OCI-LY3 (cell line): ENCODE measurements around the gene NBL1.

Experiments
- H2AFZ ChIP-seq: fragments of 200-600, 300-600 bp; shearing (Covaris generic); 2 replicates; pipeline ENCODE4 v1.6.0; 2014; ENCODE audit warnings: antibody characterized with exemption, low read depth, low read length
- H3K27ac ChIP-seq: fragments of 200-600, 300-600 bp; sonication (generic); 2 replicates; pipeline ENCODE4 v1.5.1; 2014; ENCODE audit warnings: mild to moderate bottlenecking, low read length, moderate library complexity, mixed read lengths
- H3K27me3 ChIP-seq: fragments of 200-600, 300-600 bp; sonication (generic); 2 replicates; pipeline ENCODE4 v1.6.1; 2014; ENCODE audit warnings: low read depth, low read length, mixed read lengths
- H3K36me3 ChIP-seq: fragments of 200-600, 300-600 bp; sonication (generic); replicated peaks from 2 replicates; pipeline ENCODE3; 2014; ENCODE audit warnings: low read depth, low read length, mixed read lengths
- H3K4me1 ChIP-seq: fragments of 300-600, 200-600 bp; sonication (generic); 2 replicates; pipeline ENCODE4 v1.6.1; 2014; ENCODE audit warnings: low read length, mixed read lengths
- H3K4me2 ChIP-seq: fragments of 200-600, 300-600 bp; sonication (generic); 2 replicates; pipeline ENCODE4 v1.6.1; 2014; ENCODE audit warnings: low read length, mixed read lengths
- H3K4me3 ChIP-seq: fragments of 300-600, 200-600 bp; sonication (generic); 2 replicates; pipeline ENCODE4 v1.5.1; 2014; ENCODE audit warnings: antibody characterized with exemption, mild to moderate bottlenecking, low read length, moderate library complexity
- H3K79me2 ChIP-seq: fragments of 300-600, 200-600 bp; shearing (Covaris generic); 2 replicates; pipeline ENCODE4 v1.6.1; 2014; ENCODE audit warnings: mild to moderate bottlenecking, low read length, mixed read lengths
- H3K9ac ChIP-seq: fragments of 300-600, 200-600 bp; shearing (Covaris generic); 2 replicates; pipeline ENCODE4 v1.6.0; 2014; ENCODE audit warnings: mild to moderate bottlenecking, low read length, moderate library complexity
- H3K9me3 ChIP-seq: fragments of 200-600, 300-600 bp; shearing (Covaris generic); 2 replicates; pipeline ENCODE4 v1.6.1; 2014; ENCODE audit warnings: low read length, mixed read lengths; ENCODE audit not compliant: insufficient read depth
- H4K20me1 ChIP-seq: fragments of 200-600, 300-600 bp; sonication (generic); 2 replicates; pipeline ENCODE4 v1.6.1; 2016; ENCODE audit warnings: low read length, mixed read lengths; ENCODE audit not compliant: insufficient read depth
- EZH2phosphoT487 ChIP-seq: fragments of 200-600 bp; shearing (Covaris generic); IDR thresholded peaks from 2 replicates; pipeline ENCODE4 v1.6.1; 2018; ENCODE audit warnings: antibody characterized with exemption, mixed run types, low read depth
- TF ChIP-seq, protein P1 (sequence below): fragments of 200-600, 300-600 bp; sonication (generic); IDR thresholded peaks from 2 replicates; pipeline ENCODE4 v1.5.1; 2014; ENCODE audit warnings: antibody characterized with exemption, low read length, low read depth

Gene NBL1

DNA sequence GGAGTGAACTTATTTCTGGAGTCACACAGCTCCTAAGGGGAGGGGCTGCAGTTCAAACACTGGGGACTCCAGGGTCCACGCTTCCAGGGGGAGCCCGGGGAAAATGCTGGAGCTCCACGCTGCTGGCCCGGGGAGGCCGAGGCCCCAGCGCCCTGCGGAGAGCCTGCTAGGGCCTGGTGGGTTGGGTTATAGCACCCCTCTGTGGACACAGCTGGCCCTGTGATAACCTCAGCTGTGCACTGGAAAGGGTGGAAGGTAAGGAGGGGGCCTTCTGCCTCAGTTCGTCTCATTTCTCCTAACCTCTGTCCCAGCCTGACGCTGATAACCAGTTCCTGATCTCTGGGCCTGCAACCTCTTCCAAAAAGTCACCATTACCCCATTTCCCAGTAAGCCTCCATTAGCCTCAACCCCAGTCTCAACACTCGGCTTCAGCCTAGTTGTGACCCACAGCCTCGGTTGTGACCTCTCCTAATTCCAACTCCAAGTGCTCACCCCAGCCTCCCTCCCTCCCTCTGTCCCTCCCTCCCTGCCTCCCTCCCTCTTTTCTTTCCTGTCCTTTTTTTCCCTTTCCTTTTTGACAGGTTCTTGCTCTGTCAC lies 7.1 kb downstream of the NBL1 start:
- Histone ChIP-seq H3K9me3 (no peaks in the 10 kb centered on the region), H3K4me1 (peaks cover 6% of the 10 kb centered on the region; the same call in 1 of the 2 replicates), H3K36me3 (no peaks in the 10 kb centered on the region), H3K79me2 (no peaks in the 10 kb centered on the region), H3K4me3 (peak overlapping the region; percentile 54), H4K20me1 (no peaks in the 10 kb centered on the region), H3K9ac (no peak overlapping the region), H3K27ac (no peak overlapping the region), H3K27me3 (no peaks in the 10 kb centered on the region), H2AFZ (peak overlapping the region; percentile 66; the same call in 1 of the 2 replicates), H3K4me2 (peak overlapping the region; percentile 61)
- TF ChIP-seq, protein P1, sequence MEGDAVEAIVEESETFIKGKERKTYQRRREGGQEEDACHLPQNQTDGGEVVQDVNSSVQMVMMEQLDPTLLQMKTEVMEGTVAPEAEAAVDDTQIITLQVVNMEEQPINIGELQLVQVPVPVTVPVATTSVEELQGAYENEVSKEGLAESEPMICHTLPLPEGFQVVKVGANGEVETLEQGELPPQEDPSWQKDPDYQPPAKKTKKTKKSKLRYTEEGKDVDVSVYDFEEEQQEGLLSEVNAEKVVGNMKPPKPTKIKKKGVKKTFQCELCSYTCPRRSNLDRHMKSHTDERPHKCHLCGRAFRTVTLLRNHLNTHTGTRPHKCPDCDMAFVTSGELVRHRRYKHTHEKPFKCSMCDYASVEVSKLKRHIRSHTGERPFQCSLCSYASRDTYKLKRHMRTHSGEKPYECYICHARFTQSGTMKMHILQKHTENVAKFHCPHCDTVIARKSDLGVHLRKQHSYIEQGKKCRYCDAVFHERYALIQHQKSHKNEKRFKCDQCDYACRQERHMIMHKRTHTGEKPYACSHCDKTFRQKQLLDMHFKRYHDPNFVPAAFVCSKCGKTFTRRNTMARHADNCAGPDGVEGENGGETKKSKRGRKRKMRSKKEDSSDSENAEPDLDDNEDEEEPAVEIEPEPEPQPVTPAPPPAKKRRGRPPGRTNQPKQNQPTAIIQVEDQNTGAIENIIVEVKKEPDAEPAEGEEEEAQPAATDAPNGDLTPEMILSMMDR = peak; percentile 62
- TF ChIP-seq EZH2phosphoT487 = no peak

- Histone ChIP-seq H3K4me2 (no peak overlapping the region), H2AFZ (no peak overlapping the region), H3K27ac (no peak overlapping the region), H3K79me2 (no peaks in the 10 kb centered on the region), H3K27me3 (no peaks in the 10 kb centered on the region), H3K9me3 (no peaks in the 10 kb centered on the region), H3K9ac (no peak overlapping the region), H3K4me1 (peaks cover 6% of the 10 kb centered on the region; the same call in 1 of the 2 replicates), H3K4me3 (no peak overlapping the region), H3K36me3 (no peaks in the 10 kb centered on the region), H4K20me1 (no peaks in the 10 kb centered on the region)
- no peak for TF ChIP-seq EZH2phosphoT487
- TF ChIP-seq, protein P1 = no peak
These were observed 10.3 kb downstream of the NBL1 start for GRCh38 chr1:19654386-19654785.

DNA sequence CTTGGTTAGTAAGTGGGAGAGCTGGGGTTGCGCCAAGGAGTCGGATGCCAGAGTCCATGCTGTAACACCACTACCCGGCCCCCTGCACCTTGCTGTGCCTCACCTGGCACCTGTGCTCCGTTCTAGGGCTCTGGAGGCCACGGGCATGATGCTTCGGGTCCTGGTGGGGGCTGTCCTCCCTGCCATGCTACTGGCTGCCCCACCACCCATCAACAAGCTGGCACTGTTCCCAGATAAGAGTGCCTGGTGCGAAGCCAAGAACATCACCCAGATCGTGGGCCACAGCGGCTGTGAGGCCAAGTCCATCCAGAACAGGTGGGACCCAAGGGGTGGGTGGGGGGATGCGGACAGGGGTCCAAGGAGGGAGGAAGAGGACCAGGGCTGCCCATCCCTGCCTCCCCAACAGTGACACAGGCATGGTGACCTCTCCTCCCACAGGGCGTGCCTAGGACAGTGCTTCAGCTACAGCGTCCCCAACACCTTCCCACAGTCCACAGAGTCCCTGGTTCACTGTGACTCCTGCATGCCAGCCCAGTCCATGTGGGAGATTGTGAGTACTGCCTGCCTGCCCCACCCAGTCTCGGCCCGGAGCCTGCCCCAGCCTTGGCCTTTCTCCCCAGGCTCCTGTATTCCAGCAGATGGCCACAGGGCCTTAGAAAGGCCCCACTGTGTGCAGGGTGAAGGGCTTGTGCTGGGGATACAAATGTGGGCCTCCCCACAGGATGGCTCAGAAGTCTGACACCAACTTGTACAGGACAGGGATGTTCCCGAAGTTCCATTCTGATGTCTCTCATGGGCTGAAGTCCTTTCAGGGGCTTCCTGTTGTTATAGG lies 11.0 kb downstream of the NBL1 start:
- H3K27ac ChIP-seq = no peak overlapping the region
- H3K27me3 ChIP-seq = no peaks in the 10 kb centered on the region
- H3K9me3 ChIP-seq = no peaks in the 10 kb centered on the region
- no peaks in the 10 kb centered on the region for H3K36me3 ChIP-seq
- H3K4me3 ChIP-seq = no peak overlapping the region
- no peaks in the 10 kb centered on the region for H4K20me1 ChIP-seq
- H3K79me2 ChIP-seq = no peaks in the 10 kb centered on the region
- TF ChIP-seq, protein P1 = no peak
- no peak for TF ChIP-seq EZH2phosphoT487
- peaks cover 6% of the 10 kb centered on the region; the same call in 1 of the 2 replicates for H3K4me1 ChIP-seq
- H2AFZ ChIP-seq = no peak overlapping the region
- no peak overlapping the region for H3K4me2 ChIP-seq
- H3K9ac ChIP-seq = no peak overlapping the region

- Histone ChIP-seq H3K79me2 (no peaks in the 10 kb centered on the region), H2AFZ (no peak overlapping the region), H3K36me3 (no peaks in the 10 kb centered on the region), H4K20me1 (no peaks in the 10 kb centered on the region), H3K27ac (no peak overlapping the region), H3K4me2 (no peak overlapping the region), H3K4me3 (no peak overlapping the region), H3K9me3 (no peaks in the 10 kb centered on the region), H3K27me3 (no peaks in the 10 kb centered on the region), H3K9ac (no peak overlapping the region), H3K4me1 (peaks cover 6% of the 10 kb centered on the region; the same call in 1 of the 2 replicates)
- no peak for TF ChIP-seq EZH2phosphoT487
- TF ChIP-seq, protein P1 = no peak
These were observed 11.6 kb downstream of the NBL1 start for GRCh38 chr1:19655718-19656080.
